Stimulated activated CD4-positive, alpha-beta T cell treated with anti-CD3 and anti-CD28 coated beads, Interleukin-4, amount 100 ng/mL, for 48 hours (primary cell): Measurements from ENCODE around the gene PEX11B.

ENCODE experiments used
- DNase-seq, 2 donors: peaks; one replicate each; pipeline ENCODE4 v3.0.0-alpha.2; 2020; ENCODE audit warnings: low read depth in 2 of 2

The PEX11B gene

GRCh38 chr1:145908653-145909052 is 9.9 kb downstream of the PEX11B start:
- no peak for DNase-seq

- no peak for DNase-seq
These were observed 11.4 kb downstream of the PEX11B start for GRCh38 chr1:145906954-145907753.

GRCh38 chr1:145901312-145902021 is 17.1 kb downstream of the PEX11B start:
- no peak for DNase-seq

GRCh38 chr1:145898756-145899155 is 19.8 kb downstream of the PEX11B start:
- DNase-seq, result no peak

- DNase-seq, result no peak
These were observed 20.5 kb downstream of the PEX11B start for GRCh38 chr1:145897969-145898368.

- no peak for DNase-seq
These were observed 23.0 kb downstream of the PEX11B start for GRCh38 chr1:145895471-145895870.

- DNase-seq, result no peak
These were observed 25.0 kb downstream of the PEX11B start for GRCh38 chr1:145893306-145894055.

GRCh38 chr1:145892486-145893087 is 25.9 kb downstream of the PEX11B start:
- DNase-seq, result no peak

GRCh38 chr1:145891587-145892485 is 26.7 kb downstream of the PEX11B start:
- DNase-seq, result peak; percentile 40 to 41

- no peak for DNase-seq
These were observed 27.4 kb downstream of the PEX11B start for GRCh38 chr1:145891143-145891542.

GRCh38 chr1:145889722-145890121 is 28.8 kb downstream of the PEX11B start:
- DNase-seq, result no peak

GRCh38 chr1:145887631-145888030 is 30.9 kb downstream of the PEX11B start:
- DNase-seq, result no peak

GRCh38 chr1:145886816-145887215 is 31.7 kb downstream of the PEX11B start:
- DNase-seq, result no peak

GRCh38 chr1:145886390-145886789 is 32.1 kb downstream of the PEX11B start:
- DNase-seq, result no peak

GRCh38 chr1:145885738-145886287 is 32.7 kb downstream of the PEX11B start, which contains the start of gene ANKRD35:
TSS of gene ANKRD35 (minus strand) at chr1:145885866. CDS start at chr1:145885758, 108 bp downstream.
- peak; percentile 84 to 87 for DNase-seq

GRCh38 chr1:145884675-145885074 is 33.8 kb downstream of the PEX11B start:
- no peak for DNase-seq

GRCh38 chr1:145879775-145880174 is 38.7 kb downstream of the PEX11B start:
- DNase-seq, result no peak

- DNase-seq, result no peak
These were observed 39.8 kb downstream of the PEX11B start for GRCh38 chr1:145878724-145879123.

- DNase-seq, result no peak
These were observed 40.5 kb downstream of the PEX11B start for GRCh38 chr1:145877923-145878486.

GRCh38 chr1:145874646-145875045 is 43.9 kb downstream of the PEX11B start:
- DNase-seq, result no peak
